ENCODE results near the gene SLC16A8. TPM values are rescaled to one million over a fixed set of nuclear protein-coding genes. Genes with fewer than 3 reads are reported as not detected.
"Not testable (repeated sequence)": the region's sequence is repeated elsewhere in the genome, so short reads cannot be mapped to it uniquely, and the experiment has no call there.

The SLC16A8 gene
- total RNA-seq, 2 donors from 2014 or later: 0.57 to 1.1 TPM

DNA sequence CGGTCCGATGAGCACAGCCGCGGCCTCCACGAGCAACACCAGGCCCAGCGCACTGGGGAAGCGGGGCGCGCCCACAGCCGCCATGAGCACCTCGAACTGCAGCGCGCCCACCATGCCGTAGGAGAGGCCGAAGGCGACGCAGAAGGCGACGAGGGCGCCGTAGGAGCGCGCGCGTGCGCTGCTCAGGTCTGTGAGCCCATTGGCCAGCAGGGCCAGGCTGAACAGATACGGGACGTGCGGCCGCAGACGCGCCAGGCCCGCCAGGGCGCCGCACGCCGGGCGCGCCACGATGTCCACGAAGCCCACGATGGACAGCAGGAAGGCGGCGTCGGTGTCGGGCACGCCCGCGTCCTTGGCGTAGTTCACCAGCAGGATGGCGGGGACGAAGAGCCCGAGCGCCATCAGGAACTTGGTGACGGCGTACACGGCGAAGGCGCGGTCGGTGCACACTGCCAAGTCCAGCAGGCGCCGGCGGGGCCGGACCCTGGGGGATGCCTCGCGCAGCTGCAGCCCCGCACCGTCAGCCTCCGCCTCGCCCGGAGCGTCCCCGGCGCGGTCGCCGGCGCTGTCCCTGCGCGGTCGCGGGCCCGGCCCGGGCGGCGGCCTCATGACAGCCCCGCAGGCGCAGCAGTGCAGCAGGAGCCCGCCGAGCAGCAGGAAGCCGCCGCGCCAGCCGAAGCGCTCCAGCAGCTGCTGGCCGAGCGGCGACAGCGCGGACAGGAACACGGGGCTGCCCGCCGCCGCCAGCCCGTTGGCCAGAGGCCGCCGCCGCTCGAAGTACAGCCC lies 2.9 kb downstream of the SLC16A8 start:
- Mint-ChIP-seq H3K27me3 (ENCODE audit: insufficient read depth) (peaks cover 39% of the 10 kb centered on the region), H3K36me3 (ENCODE audit: low read depth) (no peaks in the 10 kb centered on the region), H3K4me1 (peaks cover 4% of the 10 kb centered on the region), H3K9me3 (no peaks in the 10 kb centered on the region), H3K27ac (no peak overlapping the region), H3K4me3 (no peak overlapping the region)
- Histone ChIP-seq H3K4me3 (ENCODE audit: low read length) (no peak overlapping the region), H3K4me1 (ENCODE audit: control insufficient read depth, insufficient read depth, low read length) (peaks cover 7% of the 10 kb centered on the region), H3K27me3 (ENCODE audit: control insufficient read depth, insufficient read depth, low read length, poor library complexity, severe bottlenecking) (peaks cover 27% of the 10 kb centered on the region), H3K9me3 (ENCODE audit: control insufficient read depth, low read length) (no peaks in the 10 kb centered on the region), H3K9ac (ENCODE audit: extremely low read depth, low read length, poor library complexity, severe bottlenecking) (no peak overlapping the region), H3K27ac (ENCODE audit: low read depth, low read length) (no peak overlapping the region), H3K36me3 (ENCODE audit: control insufficient read depth, insufficient read depth, low read length) (no peaks in the 10 kb centered on the region)
- peak; percentile 82 for DNase-seq
- TF ChIP-seq CTCF (conservative IDR thresholded peaks at IDR 0.05): peak; percentile 7
- WGBS, 2 experiments (ENCODE audit: insufficient coverage in 1 of 2, insufficient read length in 1 of 2): 19 to 27% methylated on average over 78 to 110 of the region's 110 CpGs

GRCh38 chr22:38080474-38080849 lies 3.5 kb downstream of the SLC16A8 start:
- no peak overlapping the region for H3K4me3 ChIP-seq (ENCODE audit: low read length)
- peaks cover 2% of the 10 kb centered on the region for H3K36me3 Mint-ChIP-seq (ENCODE audit: low read depth)
- H3K36me3 ChIP-seq (ENCODE audit: control insufficient read depth, insufficient read depth, low read length): no peaks in the 10 kb centered on the region
- no peak overlapping the region for H3K9ac ChIP-seq (ENCODE audit: extremely low read depth, low read length, poor library complexity, severe bottlenecking)
- H3K27me3 Mint-ChIP-seq (ENCODE audit: insufficient read depth): peaks cover 39% of the 10 kb centered on the region
- peaks cover 27% of the 10 kb centered on the region for H3K27me3 ChIP-seq (ENCODE audit: control insufficient read depth, insufficient read depth, low read length, poor library complexity, severe bottlenecking)
- no peaks in the 10 kb centered on the region for H3K9me3 ChIP-seq (ENCODE audit: control insufficient read depth, low read length)
- H3K4me1 Mint-ChIP-seq: peaks cover 4% of the 10 kb centered on the region
- DNase-seq: no peak
- no peaks in the 10 kb centered on the region for H3K9me3 Mint-ChIP-seq
- H3K4me1 ChIP-seq (ENCODE audit: control insufficient read depth, insufficient read depth, low read length): peaks cover 7% of the 10 kb centered on the region
- H3K27ac Mint-ChIP-seq: no peak overlapping the region
- 93 to 98% methylated on average over 7 to 11 of the region's 11 CpGs for WGBS, 2 experiments (ENCODE audit: insufficient coverage in 1 of 2, insufficient read length in 1 of 2)
- no peak for TF ChIP-seq CTCF (conservative IDR thresholded peaks at IDR 0.05)
- H3K4me3 Mint-ChIP-seq: no peak overlapping the region
- no peak overlapping the region for H3K27ac ChIP-seq (ENCODE audit: low read depth, low read length)

- no peak for TF ChIP-seq CTCF (conservative IDR thresholded peaks at IDR 0.05)
- Mint-ChIP-seq H3K27ac (no peak overlapping the region), H3K4me1 (peaks cover 4% of the 10 kb centered on the region), H3K27me3 (ENCODE audit: insufficient read depth) (peaks cover 39% of the 10 kb centered on the region), H3K9me3 (no peaks in the 10 kb centered on the region), H3K4me3 (no peak overlapping the region), H3K36me3 (ENCODE audit: low read depth) (peaks cover 3% of the 10 kb centered on the region)
- 91 to 94% methylated on average over 4 to 7 of the region's 7 CpGs for WGBS, 2 experiments (ENCODE audit: insufficient coverage in 1 of 2, insufficient read length in 1 of 2)
- Histone ChIP-seq H3K27me3 (ENCODE audit: control insufficient read depth, insufficient read depth, low read length, poor library complexity, severe bottlenecking) (peaks cover 27% of the 10 kb centered on the region), H3K4me3 (ENCODE audit: low read length) (no peak overlapping the region), H3K27ac (ENCODE audit: low read depth, low read length) (no peak overlapping the region), H3K9ac (ENCODE audit: extremely low read depth, low read length, poor library complexity, severe bottlenecking) (no peak overlapping the region), H3K9me3 (ENCODE audit: control insufficient read depth, low read length) (no peaks in the 10 kb centered on the region), H3K36me3 (ENCODE audit: control insufficient read depth, insufficient read depth, low read length) (no peaks in the 10 kb centered on the region), H3K4me1 (ENCODE audit: control insufficient read depth, insufficient read depth, low read length) (peaks cover 7% of the 10 kb centered on the region)
- peak; percentile 38 for DNase-seq
Observed at GRCh38 chr22:38079804-38080203, 4.2 kb downstream of the SLC16A8 start.

- H3K36me3 Mint-ChIP-seq (ENCODE audit: low read depth); H3K4me1 ChIP-seq (ENCODE audit: control insufficient read depth, insufficient read depth, low read length); H3K4me3 ChIP-seq (ENCODE audit: low read length); H3K4me3 Mint-ChIP-seq; H3K4me1 Mint-ChIP-seq; H3K9ac ChIP-seq (ENCODE audit: extremely low read depth, low read length, poor library complexity, severe bottlenecking); H3K36me3 ChIP-seq (ENCODE audit: control insufficient read depth, insufficient read depth, low read length); H3K9me3 ChIP-seq (ENCODE audit: control insufficient read depth, low read length); H3K9me3 Mint-ChIP-seq; H3K27ac Mint-ChIP-seq; DNase-seq; H3K27ac ChIP-seq (ENCODE audit: low read depth, low read length): not testable (repeated sequence)
- 98 to 100% methylated on average over 1 to 2 of the region's 2 CpGs for WGBS, 2 experiments (ENCODE audit: insufficient coverage in 1 of 2, insufficient read length in 1 of 2)
- H3K27me3 ChIP-seq (ENCODE audit: control insufficient read depth, insufficient read depth, low read length, poor library complexity, severe bottlenecking): peaks cover 27% of the 10 kb centered on the region
- peaks cover 39% of the 10 kb centered on the region for H3K27me3 Mint-ChIP-seq (ENCODE audit: insufficient read depth)
Observed at GRCh38 chr22:38079208-38079607, 4.8 kb downstream of the SLC16A8 start.

Measured in endodermal cell (in vitro differentiated cells).